Subcutaneous adipose tissue (tissue), 4 donors: Measurements from ENCODE around the gene SRSF2. TPM values are rescaled to one million over a fixed set of nuclear protein-coding genes. Genes with fewer than 3 reads are reported as not detected.

Experiments
- CTCF ChIP-seq: fragments of 450-650 bp; IDR thresholded peaks from one replicate; pipeline ENCODE4 v1.5.1; 2016; ENCODE audit warnings: low read depth, mild to moderate bottlenecking, control low read depth, antibody characterized with exemption, moderate library complexity
- total RNA-seq, 4 donors: library from RNA; depleted of rRNA; stranded (reverse); fragments of >200 nt; gene quantifications; one replicate each; pipeline ENCODE4 v1.1.0, GENCODE V29; 2016

Gene SRSF2
- total RNA-seq, 4 donors from 2014 or later = 126 to 238 (median 159) TPM

DNA sequence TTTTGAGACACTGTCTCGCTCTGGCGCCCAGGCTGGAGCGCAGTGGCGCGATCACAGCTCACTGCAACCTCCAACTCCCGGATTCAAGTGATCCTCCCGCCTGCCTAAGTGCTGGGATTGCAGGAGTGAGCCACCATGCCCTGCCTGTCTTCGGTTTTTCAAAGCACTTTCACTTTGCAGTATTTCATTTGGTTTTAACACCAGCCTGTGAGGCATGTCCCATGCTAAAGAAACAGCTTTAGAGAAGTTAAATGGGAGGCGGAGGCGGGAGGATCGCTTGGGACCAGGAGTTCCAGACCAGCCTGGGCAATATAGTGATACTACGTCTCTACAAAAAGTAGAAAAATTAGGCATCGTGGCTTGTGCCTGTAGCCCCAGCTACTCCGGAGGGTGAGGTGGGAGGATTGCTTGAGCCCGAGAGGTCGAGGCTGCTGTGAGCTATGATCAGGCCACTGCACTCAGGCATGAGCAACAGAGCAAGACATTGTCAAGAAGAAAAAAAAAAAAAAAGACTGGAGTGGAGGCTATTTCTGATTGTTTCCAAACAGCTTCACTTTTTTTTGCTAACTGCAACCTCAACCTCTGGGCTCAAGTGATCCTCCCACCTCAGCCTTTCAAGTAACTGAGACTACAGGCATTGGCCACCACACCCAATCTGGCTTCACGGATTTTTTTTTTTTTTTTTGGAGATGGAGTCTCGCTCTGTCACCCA is 9.2 kb downstream of the SRSF2 start:
- no peak for TF ChIP-seq CTCF

GRCh38 chr17:76726776-76727718 is 10.1 kb downstream of the SRSF2 start, which contains the start of gene METTL23:
Gene METTL23 (plus strand): TSS chr17:76726839. CDS start chr17:76729711, 2,872 bp downstream.
- TF ChIP-seq CTCF = no peak

GRCh38 chr17:76726231-76726775 is 10.8 kb downstream of the SRSF2 start, which contains the start of gene JMJD6:
Gene JMJD6 (minus strand): TSS chr17:76726606. CDS start chr17:76726475, 131 bp downstream.
- TF ChIP-seq CTCF = no peak

GRCh38 chr17:76725580-76726230 is 11.4 kb downstream of the SRSF2 start:
- no peak for TF ChIP-seq CTCF

DNA sequence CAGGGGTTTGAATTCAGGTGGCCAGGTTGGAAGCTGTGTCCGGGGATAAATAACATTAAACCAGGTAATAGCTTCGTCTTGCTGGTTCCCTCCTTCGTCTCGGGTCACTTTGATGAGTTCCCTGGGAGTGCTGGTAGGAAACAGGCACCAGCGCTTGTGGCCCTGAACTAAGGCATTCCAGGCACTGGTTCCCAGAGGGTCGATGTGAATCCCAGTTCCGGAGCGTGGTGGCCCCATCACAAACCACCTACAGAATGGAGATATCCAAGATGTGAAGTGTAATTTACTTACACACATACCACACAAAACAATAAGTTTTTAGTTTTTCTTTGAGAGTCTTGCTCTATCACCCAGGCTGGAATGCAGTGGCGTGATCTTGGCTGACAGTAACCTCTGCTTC is 13.3 kb downstream of the SRSF2 start:
- TF ChIP-seq CTCF = no peak

- no peak for TF ChIP-seq CTCF
Measured at GRCh38 chr17:76722279-76722678, 14.9 kb downstream of the SRSF2 start.
